ENCODE data around the gene OR6X1.
"Not testable (repeated sequence)": the region's sequence is repeated elsewhere in the genome, so short reads cannot be mapped to it uniquely, and the experiment has no call there.

The OR6X1 gene

GRCh38 chr11:123753110-123753509 lies 1.2 kb downstream of the OR6X1 start:
- no peak for DNase-seq (ENCODE audit: low read depth in 3 of 3)

DNA sequence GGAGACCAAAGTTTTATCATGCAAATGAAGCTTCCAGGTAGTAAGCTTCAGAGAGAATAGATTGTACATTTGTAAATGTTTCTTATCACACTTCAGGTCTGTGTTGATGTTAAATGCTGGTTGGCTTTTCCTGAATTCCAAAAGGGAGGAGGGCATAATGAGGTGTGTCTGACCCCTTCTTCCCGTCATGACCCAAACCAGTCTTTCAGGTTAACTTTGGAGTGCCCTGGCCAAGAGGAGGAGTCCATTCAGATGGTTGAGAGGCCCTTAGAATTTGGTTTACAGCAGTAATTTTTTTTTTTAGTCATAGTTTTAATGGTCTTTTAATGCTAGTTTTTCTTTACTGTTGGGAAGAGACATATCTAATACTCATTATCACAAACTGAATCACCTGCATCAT lies 2.5 kb downstream of the OR6X1 start:
- DNase-seq (ENCODE audit: low read depth in 3 of 3), result no peak

DNA sequence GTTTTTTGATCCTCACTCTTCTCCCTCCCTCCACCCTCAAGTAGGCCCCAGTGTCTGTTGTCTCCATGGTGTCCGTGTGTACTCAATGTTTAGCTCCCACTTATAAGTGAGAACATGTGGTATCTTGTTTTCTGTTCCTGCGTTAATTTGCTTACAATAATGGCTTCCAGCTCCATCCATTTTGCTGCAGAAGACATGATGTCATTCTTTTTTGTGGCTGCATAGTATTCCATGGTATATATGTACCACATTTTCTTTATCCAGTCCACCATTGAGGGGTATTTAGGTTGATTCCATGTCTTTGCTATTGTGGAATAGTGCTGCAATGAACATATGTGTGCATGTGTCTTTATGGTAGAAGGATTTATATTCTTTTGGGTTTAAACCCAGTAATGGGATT lies 6.0 kb downstream of the OR6X1 start:
- not testable (repeated sequence) for DNase-seq (ENCODE audit: low read depth in 3 of 3)

GRCh38 chr11:123745764-123746451 lies 8.4 kb downstream of the OR6X1 start:
- no peak for DNase-seq (ENCODE audit: low read depth in 3 of 3)

GRCh38 chr11:123742724-123743120 lies 11.6 kb downstream of the OR6X1 start:
- DNase-seq (ENCODE audit: low read depth in 3 of 3), result no peak

GRCh38 chr11:123742031-123742723 lies 12.1 kb downstream of the OR6X1 start:
- no peak for DNase-seq (ENCODE audit: low read depth in 3 of 3)

GRCh38 chr11:123741159-123742030 lies 12.9 kb downstream of the OR6X1 start, which contains the start of gene ZNF202:
Gene ZNF202, minus strand, starts transcription at chr11:123741660. Its CDS starts 10,772 bp downstream, at chr11:123730888.
- peak; percentile 87 to 92 (median 87) for DNase-seq (ENCODE audit: low read depth in 3 of 3)

GRCh38 chr11:123740787-123741158 lies 13.5 kb downstream of the OR6X1 start:
- no peak for DNase-seq (ENCODE audit: low read depth in 3 of 3)

DNA sequence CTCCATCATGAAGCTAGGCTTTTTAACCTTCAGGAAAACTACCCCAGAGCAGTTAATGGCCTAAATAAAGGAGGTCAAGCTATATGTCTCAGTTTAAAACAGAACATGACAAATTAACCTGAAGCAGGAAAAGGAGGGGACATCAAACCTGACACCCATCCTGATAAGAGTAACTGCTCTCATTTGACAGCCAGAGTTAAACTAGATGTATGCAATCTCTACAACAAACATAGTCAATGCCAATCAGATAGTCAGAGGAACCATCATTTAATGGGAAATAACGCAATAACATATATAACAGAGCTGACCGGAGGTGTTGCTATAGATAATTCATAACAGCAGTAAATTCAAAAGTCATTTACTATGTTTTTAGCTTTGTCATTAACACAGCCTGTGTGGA lies 15.9 kb downstream of the OR6X1 start:
- DNase-seq (ENCODE audit: low read depth in 3 of 3), result no peak

- DNase-seq (ENCODE audit: low read depth in 3 of 3), result no peak
Observed at GRCh38 chr11:123736769-123737168, 17.5 kb downstream of the OR6X1 start.

- DNase-seq (ENCODE audit: low read depth in 3 of 3), result no peak
Observed at GRCh38 chr11:123729602-123730001, 24.7 kb downstream of the OR6X1 start.

GRCh38 chr11:123725995-123726655 lies 28.2 kb downstream of the OR6X1 start:
- no peak for DNase-seq (ENCODE audit: low read depth in 3 of 3)

- DNase-seq (ENCODE audit: low read depth in 3 of 3), result no peak
Observed at GRCh38 chr11:123719452-123719851, 34.9 kb downstream of the OR6X1 start.

DNA sequence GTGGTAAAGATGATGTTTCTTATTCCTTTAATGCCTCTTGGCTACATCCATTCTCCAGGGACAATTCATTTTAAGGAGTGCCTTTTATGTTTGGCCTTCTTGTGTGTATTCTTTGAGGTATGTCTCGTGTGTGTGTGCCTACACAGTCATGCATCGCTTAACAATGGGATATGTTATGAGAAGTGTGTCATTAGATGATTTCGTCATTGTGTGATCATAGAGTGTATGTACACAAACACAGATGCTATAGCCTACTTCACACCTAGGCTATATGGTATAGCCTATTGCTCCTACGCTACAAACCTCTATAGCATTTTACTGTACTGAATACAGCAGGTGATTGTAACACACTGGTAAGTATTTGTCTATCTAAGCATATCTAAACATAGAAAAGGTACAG lies 35.8 kb downstream of the OR6X1 start:
- DNase-seq (ENCODE audit: low read depth in 3 of 3), result no peak

DNA sequence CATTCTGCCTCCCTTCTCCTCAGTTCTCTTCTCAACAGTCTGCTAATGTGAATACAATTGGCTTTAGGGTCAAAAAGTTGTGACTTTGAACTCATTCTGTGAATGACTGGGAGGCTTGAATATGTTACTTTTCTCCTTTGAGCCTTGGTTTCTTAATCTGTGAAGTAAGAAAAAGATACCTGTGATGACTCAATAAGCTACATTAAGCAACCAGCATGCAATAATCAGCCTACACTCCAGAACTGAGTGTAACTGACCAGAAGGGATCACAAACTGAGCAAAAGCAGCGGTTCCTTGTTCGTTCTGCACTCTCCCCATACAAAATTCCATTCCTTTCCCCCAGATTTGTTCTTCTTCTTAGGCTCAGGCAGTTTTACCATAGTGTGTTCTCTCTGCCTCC lies 36.3 kb downstream of the OR6X1 start:
- no peak for DNase-seq (ENCODE audit: low read depth in 3 of 3)

DNA sequence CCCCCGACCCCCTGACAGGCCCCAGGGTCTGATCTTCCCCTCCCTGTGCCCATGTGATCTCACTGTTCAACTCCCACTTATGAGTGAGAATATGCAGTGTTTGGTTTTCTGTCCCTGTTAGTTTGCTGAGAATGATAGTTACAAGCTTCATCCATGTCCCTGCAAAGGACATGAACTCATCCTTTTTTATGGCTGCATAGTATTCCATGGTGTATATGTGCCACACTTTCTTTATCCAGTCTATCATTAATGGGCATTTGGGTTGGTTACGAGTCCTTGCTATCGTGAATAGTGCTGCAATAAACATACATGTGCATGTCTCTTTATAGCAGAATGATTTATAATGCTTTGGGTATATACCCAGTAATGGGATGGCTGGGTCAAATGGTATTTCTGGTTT lies 41.7 kb downstream of the OR6X1 start:
- not testable (repeated sequence) for DNase-seq (ENCODE audit: low read depth in 3 of 3)

GRCh38 chr11:123707606-123708205 lies 46.6 kb downstream of the OR6X1 start:
- peak; percentile 22 to 48 (median 23) for DNase-seq (ENCODE audit: low read depth in 3 of 3)

- DNase-seq (ENCODE audit: low read depth in 3 of 3), result no peak
Observed at GRCh38 chr11:123707206-123707605, 47.1 kb downstream of the OR6X1 start.

- no peak for DNase-seq (ENCODE audit: low read depth in 3 of 3)
Observed at GRCh38 chr11:123704341-123704740, 50.0 kb downstream of the OR6X1 start.
